ENCODE data around the gene NT5C.

The NT5C gene

GRCh38 chr17:75152922-75153779 lies 21.6 kb upstream of the NT5C start (continued):
- TF ChIP-seq ZBTB11 (tag by site-specific recombination; conservative IDR thresholded peaks at IDR 0.05; ENCODE audit: low read depth) (0 out of 2 replicates have a peak, but pooled peaks have one; percentile 29), ZNF76 (tag by site-specific recombination; IDR thresholded peaks at IDR 0.05; ENCODE audit: borderline replicate concordance, low read depth) (0 out of 2 replicates have a peak, but pooled peaks have one; percentile 16), SP3 (tag by site-specific recombination; IDR thresholded peaks at IDR 0.05) (peak; percentile 34; the same call in 1 of the 2 replicates), ZNF366 (tag by site-specific recombination; conservative IDR thresholded peaks at IDR 0.05) (0 out of 2 replicates have a peak, but pooled peaks have one; percentile 17), ZNF449 (tag by site-specific recombination; IDR thresholded peaks at IDR 0.05) (no peak), YY1 (tag by site-specific recombination; IDR thresholded peaks at IDR 0.05) (no peak), OSR2 (tag by site-specific recombination; IDR thresholded peaks at IDR 0.05) (peak; percentile 47; the same call in 1 of the 2 replicates), ZNF629 (tag by site-specific recombination; IDR thresholded peaks at IDR 0.05) (no peak; the same call in 1 of the 2 replicates), ZNF610 (tag by site-specific recombination; IDR thresholded peaks at IDR 0.05; ENCODE audit: borderline replicate concordance) (no peak), PRDM1 (tag by site-specific recombination; IDR thresholded peaks at IDR 0.05) (no peak), ZBTB26 (tag by site-specific recombination; optimal IDR thresholded peaks at IDR 0.05) (no peak), ZNF571 (tag by site-specific recombination; IDR thresholded peaks at IDR 0.05) (no peak), ZNF404 (tag by site-specific recombination; IDR thresholded peaks at IDR 0.05) (no peak), ZNF26 (tag by site-specific recombination; IDR thresholded peaks at IDR 0.05) (no peak), ZFHX2 (tag by site-specific recombination; conservative IDR thresholded peaks at IDR 0.05) (no peak; the same call in 1 of the 2 replicates), ZNF792 (tag by site-specific recombination; IDR thresholded peaks at IDR 0.05) (no peak), ZNF654 (tag by site-specific recombination; IDR thresholded peaks at IDR 0.05; ENCODE audit: low read depth) (no peak), ZNF701 (tag by site-specific recombination; IDR thresholded peaks at IDR 0.05) (no peak), ZNF501 (tag by site-specific recombination; IDR thresholded peaks at IDR 0.05) (0 out of 2 replicates have a peak, but pooled peaks have one; percentile 39), ZNF155 (tag by site-specific recombination; IDR thresholded peaks at IDR 0.05) (no peak), ZNF354C (tag by site-specific recombination; IDR thresholded peaks at IDR 0.05; ENCODE audit: borderline replicate concordance, low read depth) (no peak), ZNF24 (tag by site-specific recombination; IDR thresholded peaks at IDR 0.05) (no peak), SALL2 (tag by site-specific recombination; IDR thresholded peaks at IDR 0.05; ENCODE audit: borderline replicate concordance) (no peak)

All from HEK293 (cell line).